HCT116 (cell line): ENCODE results near the gene APOBEC3B. TPM values are rescaled to one million over a fixed set of nuclear protein-coding genes. Genes with fewer than 3 reads are reported as not detected.

Source experiments
- ATAC-seq: fragments of 200-7000 bp; cut with Tn5 transposase; 2 replicates; pipeline ENCODE4 v1.9.1; 2020; ENCODE audit warnings: mild to moderate bottlenecking, moderate library complexity
- BruUV-seq: library from RNA; stranded (reverse); fragments of 400-500 nt; replicated peaks from 2 replicates; lab custom pipeline; 2021; lab: Mats Ljungman, UMichigan
- CTCF ChIA-PET: fragments of 300-600 bp; sonication (Branson Sonifier 250); formaldehyde crosslinking; loops from one replicate; lab custom pipeline; 2021; ENCODE audit warnings: antibody characterized with exemption; lab: Charles Lee
- POLR2A ChIA-PET: fragments of 300-600, 350-600 bp; sonication (Branson Sonifier 250); formaldehyde crosslinking; loops from one replicate; lab custom pipeline; 2021; ENCODE audit warnings: antibody characterized with exemption; lab: Charles Lee
- RAD21 ChIA-PET, 2 experiments: fragments of 300-600 bp; sonication (Branson Sonifier 250); formaldehyde crosslinking; loops; one replicate each; lab custom pipeline; 2023; ENCODE audit warnings: low total read pairs in 2 of 2; ENCODE audit not compliant: uncharacterized antibody in 2 of 2, unreplicated experiment in 2 of 2, low non-redundant PET in 1 of 2; lab: Charles Lee
- DNase-seq: peaks from one replicate; pipeline ENCODE4 v3.0.0-alpha.2; 2010; ENCODE audit warnings: low read depth, low spot score
- H2AFZ ChIP-seq: fragments of 200-600 bp; shearing (Covaris generic), sonication (generic); 2 replicates; pipeline ENCODE4 v1.6.1; 2017; ENCODE audit warnings: low read depth, mixed run types, mixed read lengths, antibody characterized with exemption, low read length; ENCODE audit not compliant: poor library complexity, severe bottlenecking
- H3K27ac ChIP-seq: 2 replicates; pipeline ENCODE4 v1.5.1; 2012; ENCODE audit warnings: low read depth, low read length
- H3K27me3 ChIP-seq: fragments of 200-600 bp; sonication (generic); 2 replicates; pipeline ENCODE4 v1.6.1; 2016; ENCODE audit warnings: mixed run types, low read length, mixed read lengths; ENCODE audit not compliant: insufficient read depth
- H3K36me3 ChIP-seq, 2 experiments: fragments of 200-500 bp in 1 of 2; fragments of 200-600 bp in 1 of 2; sonication (Bioruptor generic) in 1 of 2; sonication (generic) in 1 of 2; 2 replicates each; pipeline versions ENCODE4 v1.5.1 to v1.6.1; 2014 to 2016; ENCODE audit warnings: low read length in 2 of 2, inconsistent platforms in 1 of 2, mixed read lengths in 1 of 2, mixed run types in 1 of 2; ENCODE audit not compliant: insufficient read depth in 2 of 2, control insufficient read depth in 1 of 2
- H3K4me1 ChIP-seq, 2 experiments: fragments of 200-600 bp in 1 of 2; sonication (generic) in 1 of 2; 2 replicates each; pipeline versions ENCODE4 v1.5.1 to v1.6.1; 2012 to 2017; ENCODE audit warnings: low read length in 2 of 2, inconsistent platforms in 1 of 2, mild to moderate bottlenecking in 1 of 2, mixed read lengths in 1 of 2, mixed run types in 1 of 2, moderate library complexity in 1 of 2; ENCODE audit not compliant: insufficient read depth in 2 of 2, control insufficient read depth in 1 of 2
- H3K4me2 ChIP-seq: fragments of 200-600 bp; sonication (generic); 2 replicates; pipeline ENCODE4 v1.6.1; 2017; ENCODE audit warnings: mixed run types, low read length, mixed read lengths
- H3K4me3 ChIP-seq, 2 experiments: fragments of 200-600 bp in 1 of 2; sonication (generic) in 1 of 2; replicated peaks in 1 of 2; 2 replicates each; pipeline ENCODE4 v1.5.1; 2011 to 2016; ENCODE audit warnings: low read length in 2 of 2, control low read depth in 1 of 2, low read depth in 1 of 2, mild to moderate bottlenecking in 1 of 2, mixed read lengths in 1 of 2, mixed run types in 1 of 2
- H3K79me2 ChIP-seq: fragments of 200-600 bp; sonication (generic); 2 replicates; pipeline ENCODE4 v1.6.1; 2017; ENCODE audit warnings: mild to moderate bottlenecking, mixed run types, low read length, moderate library complexity, mixed read lengths; ENCODE audit not compliant: insufficient read depth
- H3K9ac ChIP-seq: fragments of 200-600 bp; sonication (generic); 2 replicates; pipeline ENCODE4 v1.6.1; 2016; ENCODE audit warnings: low read length, mixed read lengths
- H3K9me2 ChIP-seq: fragments of 200-600 bp; sonication (generic), shearing (Covaris generic); 2 replicates; pipeline ENCODE4 v1.6.1; 2017; ENCODE audit warnings: mixed run types, mild to moderate bottlenecking, moderate library complexity; ENCODE audit not compliant: insufficient read depth
- H3K9me3 ChIP-seq, 2 experiments: fragments of 200-500 bp in 1 of 2; fragments of 200-600 bp in 1 of 2; sonication (Bioruptor generic) in 1 of 2; sonication (generic) in 1 of 2; 2 replicates each; pipeline ENCODE4 v1.6.1; 2014 to 2017; ENCODE audit warnings: low read length in 2 of 2, mixed read lengths in 2 of 2, inconsistent platforms in 1 of 2, low read depth in 1 of 2, mild to moderate bottlenecking in 1 of 2, mixed run types in 1 of 2, moderate library complexity in 1 of 2; ENCODE audit not compliant: control insufficient read depth in 1 of 2, insufficient read depth in 1 of 2
- H4K20me1 ChIP-seq: fragments of 200-600 bp; sonication (generic), shearing (Covaris generic); 2 replicates; pipeline ENCODE4 v1.6.1; 2017; ENCODE audit warnings: mixed run types, mild to moderate bottlenecking, moderate library complexity; ENCODE audit not compliant: insufficient read depth
- ATF3 ChIP-seq: IDR thresholded peaks from 2 replicates; pipeline ENCODE4 v1.6.1; 2012
- CBX3 ChIP-seq: IDR thresholded peaks from 2 replicates; pipeline ENCODE4 v1.6.1; 2012; ENCODE audit warnings: low read depth
- CEBPB ChIP-seq: IDR thresholded peaks from 2 replicates; pipeline ENCODE4 v1.6.1; 2012; ENCODE audit warnings: low read depth
- EGR1 ChIP-seq: IDR thresholded peaks from 2 replicates; pipeline ENCODE4 v1.6.1; 2012; ENCODE audit warnings: low read depth
- EZH2 ChIP-seq: fragments of 200-600 bp; sonication (generic); IDR thresholded peaks from 2 replicates; pipeline ENCODE4 v1.6.1; 2017; ENCODE audit warnings: antibody characterized with exemption, mixed run types
- MAX ChIP-seq: IDR thresholded peaks from 2 replicates; pipeline ENCODE4 v1.6.1; 2012
- POLR2A ChIP-seq: IDR thresholded peaks from 2 replicates; pipeline ENCODE4 v1.7.0; 2011; ENCODE audit warnings: borderline replicate concordance; ENCODE audit not compliant: insufficient read depth, insufficient read length; ENCODE audit errors: extremely low read depth
- YY1 ChIP-seq: IDR thresholded peaks from 2 replicates; pipeline ENCODE4 v1.6.1; 2011; ENCODE audit warnings: low read length, low read depth, moderate library complexity, mild to moderate bottlenecking; ENCODE audit not compliant: insufficient replicate concordance; ENCODE audit errors: extremely low read depth
- ZFX ChIP-seq: fragments of 450-650 bp; IDR thresholded peaks from 2 replicates; pipeline ENCODE4 v1.6.1; 2017
- intact Hi-C: fragments of 100-400 bp; cut with micrococcal nuclease; formaldehyde crosslinking; loops from 2 replicates; pipeline ENCODE4 v1.10.0; 2022
- total RNA-seq: library from RNA; stranded (reverse); gene quantifications from one replicate; pipeline ENCODE4 v1.2.1, GENCODE V29; 2021; ENCODE audit not compliant: unreplicated experiment

APOBEC3B gene
- total RNA-seq, 1 experiment from 2014 or later, result 10.3 TPM

- BruUV-seq, result no TSS peak
- H3K9ac ChIP-seq, result no peak overlapping the region
- no peaks in the 10 kb centered on the region for H4K20me1 ChIP-seq
- POLR2A ChIA-PET, result no interaction called here
- ATAC-seq (no peak), DNase-seq (no peak)
- intact Hi-C loops, result no loop called here
- no peak overlapping the region for H2AFZ ChIP-seq
- no peak overlapping the region for H3K4me3 ChIP-seq
- peaks cover 0 to 5% of the 10 kb centered on the region in 2 experiments; a peak in 1 of 4 replicates for H3K4me1 ChIP-seq
- RAD21 ChIA-PET, result no interaction called here
- H3K27me3 ChIP-seq, result peaks cover 9% of the 10 kb centered on the region; the same call in 1 of the 2 replicates
- no peaks in the 10 kb centered on the region for H3K79me2 ChIP-seq
- H3K9me2 ChIP-seq, result no peaks in the 10 kb centered on the region
- H3K4me2 ChIP-seq, result no peak overlapping the region
- H3K9me3 ChIP-seq, result no peaks in the 10 kb centered on the region
- TF ChIP-seq POLR2A (no peak), ATF3 (no peak)
- TF ChIP-seq, all 23 proteins: peak for 0
- CTCF ChIA-PET, result no interaction called here
- Histone ChIP-seq H3K36me3 (no peaks in the 10 kb centered on the region), H3K27ac (no peak overlapping the region)
Observed at GRCh38 chr22:38946771-38947170, 35.4 kb upstream of the APOBEC3B start.

- no peaks in the 10 kb centered on the region for H4K20me1 ChIP-seq
- no peak overlapping the region for H2AFZ ChIP-seq
- no peaks in the 10 kb centered on the region for H3K36me3 ChIP-seq
- H3K4me3 ChIP-seq, result no peak overlapping the region
- no peaks in the 10 kb centered on the region for H3K9me2 ChIP-seq
- peaks cover 9% of the 10 kb centered on the region; the same call in 1 of the 2 replicates for H3K27me3 ChIP-seq
- no peak overlapping the region for H3K9ac ChIP-seq
- ChIA-PET RAD21 (no interaction called here), CTCF (no interaction called here), POLR2A (no interaction called here)
- H3K4me2 ChIP-seq, result no peak overlapping the region
- no peaks in the 10 kb centered on the region for H3K79me2 ChIP-seq
- intact Hi-C loops, result no loop called here
- ATAC-seq (no peak), DNase-seq (no peak)
- no TSS peak for BruUV-seq
- no peak for TF ChIP-seq POLR2A
- TF ChIP-seq CBX3, result no peak
- no peak for TF ChIP-seq CEBPB
- no peak for TF ChIP-seq YY1
- no peak for TF ChIP-seq EGR1
- TF ChIP-seq ATF3, result no peak
- TF ChIP-seq MAX, result no peak
- TF ChIP-seq EZH2, result no peak
- TF ChIP-seq ZFX, result no peak
- H3K4me1 ChIP-seq, result peaks cover 0 to 5% of the 10 kb centered on the region in 2 experiments; a peak in 1 of 4 replicates
- H3K27ac ChIP-seq, result no peak overlapping the region
- no peaks in the 10 kb centered on the region for H3K9me3 ChIP-seq
Observed at GRCh38 chr22:38947321-38948140, 34.6 kb upstream of the APOBEC3B start.
